ENCODE data around the gene FUT3.
"Not testable (repeated sequence)": the region's sequence is repeated elsewhere in the genome, so short reads cannot be mapped to it uniquely, and the experiment has no call there.

Gene FUT3

DNA sequence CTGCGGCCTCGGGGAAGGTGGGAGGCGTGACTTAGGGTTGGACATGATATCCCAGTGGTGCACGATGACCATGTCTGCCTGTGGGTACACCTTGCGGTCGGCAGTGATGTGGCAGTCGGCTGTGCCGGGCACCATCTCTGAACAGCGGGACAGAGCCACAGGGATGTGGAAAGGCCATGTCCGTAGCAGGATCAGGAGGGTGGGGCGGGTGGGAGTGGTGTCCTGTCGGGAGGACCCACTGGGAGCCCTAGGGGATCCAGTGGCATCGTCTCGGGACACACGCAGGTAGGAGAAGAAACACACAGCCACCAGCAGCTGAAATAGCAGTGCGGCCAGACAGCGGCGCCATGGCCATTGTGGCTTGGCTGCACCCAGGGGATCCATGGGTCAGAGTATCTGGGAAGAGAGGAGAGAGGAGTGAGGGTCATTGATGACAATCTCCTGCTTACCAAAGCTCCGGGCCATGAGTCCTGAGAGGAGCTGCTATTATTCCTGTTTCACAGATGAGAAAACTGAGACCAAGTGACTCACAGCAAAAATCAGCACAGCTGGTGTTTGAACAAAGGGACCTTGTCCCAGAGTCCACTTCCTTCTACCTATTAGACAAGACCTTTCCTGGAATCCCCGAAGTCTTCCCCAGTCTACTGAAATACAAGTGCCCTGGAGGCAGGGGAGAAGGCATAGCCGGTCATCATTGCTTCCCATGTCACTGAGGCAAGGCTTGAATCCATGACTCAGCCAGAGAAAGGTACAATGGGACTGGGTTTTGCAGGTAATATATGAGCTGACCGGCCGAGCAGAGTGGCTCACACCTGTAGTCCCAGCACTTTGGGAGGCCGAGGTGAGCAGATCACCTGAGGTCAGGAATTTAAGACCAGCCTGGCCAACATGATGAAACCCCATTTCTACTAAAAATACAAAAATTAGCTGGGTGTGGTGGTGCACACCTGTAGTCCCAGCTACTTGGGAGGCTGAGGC, 6.5 kb downstream of the FUT3 start:
- H3K36me3 ChIP-seq (ENCODE audit: control insufficient read depth, insufficient read depth, low read length), result no peaks in the 10 kb centered on the region
- H3K9me3 ChIP-seq (ENCODE audit: control insufficient read depth, low read length), result no peaks in the 10 kb centered on the region
- no peak overlapping the region for H3K4me3 ChIP-seq (ENCODE audit: extremely low read depth, insufficient read depth, low read length, poor library complexity, severe bottlenecking)
- no peaks in the 10 kb centered on the region for H3K4me1 ChIP-seq (ENCODE audit: control insufficient read depth, insufficient read depth, low read length, poor library complexity, severe bottlenecking)
- 91% methylated on average over 19 to 22 of the region's 24 CpGs for WGBS, 2 experiments (ENCODE audit: insufficient coverage in 2 of 2)
- no peak overlapping the region for H3K27ac ChIP-seq (ENCODE audit: low read depth, low read length, severe bottlenecking)

DNA sequence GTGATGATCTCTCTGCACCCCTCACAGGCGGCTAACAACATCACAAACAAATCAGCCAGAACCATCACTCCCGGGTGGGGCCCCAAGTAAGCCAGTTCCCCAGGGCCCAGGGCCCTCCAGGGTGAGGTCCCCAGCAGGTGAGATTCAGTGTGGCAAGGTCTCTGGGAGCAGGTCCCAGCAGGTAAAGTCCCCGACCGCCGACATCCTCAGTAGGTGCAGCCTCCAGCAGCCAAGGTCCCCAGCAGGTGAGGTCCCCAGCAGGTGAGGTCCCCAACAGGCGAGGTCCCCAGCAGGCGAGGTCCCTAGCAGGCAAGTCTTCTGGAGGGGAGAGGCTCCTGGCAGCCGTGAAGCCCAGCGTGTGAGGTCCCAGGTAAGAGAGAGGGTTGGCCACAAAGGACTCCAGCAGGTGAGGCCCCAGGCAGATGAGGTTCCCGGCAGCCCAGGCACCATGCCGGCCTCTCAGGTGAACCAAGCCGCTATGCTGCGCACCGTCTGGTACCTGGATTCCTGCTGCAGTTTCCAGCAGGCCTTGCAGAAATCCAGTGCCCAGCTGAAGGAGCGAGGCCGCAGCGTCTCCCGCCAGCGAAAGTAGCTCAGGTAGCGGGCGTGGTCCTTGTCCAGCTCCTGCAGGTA, 7.8 kb downstream of the FUT3 start:
- Histone ChIP-seq H3K36me3 (ENCODE audit: control insufficient read depth, insufficient read depth, low read length) (no peaks in the 10 kb centered on the region), H3K27ac (ENCODE audit: low read depth, low read length, severe bottlenecking) (no peak overlapping the region), H3K4me1 (ENCODE audit: control insufficient read depth, insufficient read depth, low read length, poor library complexity, severe bottlenecking) (no peaks in the 10 kb centered on the region), H3K4me3 (ENCODE audit: extremely low read depth, insufficient read depth, low read length, poor library complexity, severe bottlenecking) (no peak overlapping the region), H3K9me3 (ENCODE audit: control insufficient read depth, low read length) (no peaks in the 10 kb centered on the region)
- 91 to 95% methylated on average over 9 to 13 of the region's 21 CpGs for WGBS, 2 experiments (ENCODE audit: insufficient coverage in 2 of 2)

DNA sequence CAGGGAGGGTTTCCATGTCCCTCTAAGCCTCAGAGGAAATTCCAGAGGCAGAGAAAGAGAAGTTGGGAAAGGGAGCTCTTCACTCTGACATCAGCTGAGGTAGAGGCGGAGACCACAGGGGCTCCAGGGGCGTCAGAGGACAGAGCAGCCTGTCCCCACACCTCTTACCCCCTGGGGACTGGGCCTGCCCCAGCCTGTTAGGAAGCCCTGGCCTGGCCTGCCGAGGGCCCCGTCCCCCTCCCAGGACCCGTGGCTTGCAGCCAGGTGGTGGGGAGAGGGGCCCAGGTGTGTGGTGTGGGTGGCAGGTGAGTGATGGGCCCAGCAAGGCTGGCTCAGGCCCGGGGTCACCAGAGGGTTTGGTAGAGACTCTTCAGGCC, 9.5 kb downstream of the FUT3 start:
- not testable (repeated sequence) for H3K9me3 ChIP-seq (ENCODE audit: control insufficient read depth, low read length); H3K27ac ChIP-seq (ENCODE audit: low read depth, low read length, severe bottlenecking); H3K4me3 ChIP-seq (ENCODE audit: extremely low read depth, insufficient read depth, low read length, poor library complexity, severe bottlenecking); H3K4me1 ChIP-seq (ENCODE audit: control insufficient read depth, insufficient read depth, low read length, poor library complexity, severe bottlenecking); H3K36me3 ChIP-seq (ENCODE audit: control insufficient read depth, insufficient read depth, low read length)
- 100% methylated on average over 4 of the region's 6 CpGs; no CpG with 5 or more reads in 1 of the 2 experiments for WGBS, 2 experiments (ENCODE audit: insufficient coverage in 2 of 2)

DNA sequence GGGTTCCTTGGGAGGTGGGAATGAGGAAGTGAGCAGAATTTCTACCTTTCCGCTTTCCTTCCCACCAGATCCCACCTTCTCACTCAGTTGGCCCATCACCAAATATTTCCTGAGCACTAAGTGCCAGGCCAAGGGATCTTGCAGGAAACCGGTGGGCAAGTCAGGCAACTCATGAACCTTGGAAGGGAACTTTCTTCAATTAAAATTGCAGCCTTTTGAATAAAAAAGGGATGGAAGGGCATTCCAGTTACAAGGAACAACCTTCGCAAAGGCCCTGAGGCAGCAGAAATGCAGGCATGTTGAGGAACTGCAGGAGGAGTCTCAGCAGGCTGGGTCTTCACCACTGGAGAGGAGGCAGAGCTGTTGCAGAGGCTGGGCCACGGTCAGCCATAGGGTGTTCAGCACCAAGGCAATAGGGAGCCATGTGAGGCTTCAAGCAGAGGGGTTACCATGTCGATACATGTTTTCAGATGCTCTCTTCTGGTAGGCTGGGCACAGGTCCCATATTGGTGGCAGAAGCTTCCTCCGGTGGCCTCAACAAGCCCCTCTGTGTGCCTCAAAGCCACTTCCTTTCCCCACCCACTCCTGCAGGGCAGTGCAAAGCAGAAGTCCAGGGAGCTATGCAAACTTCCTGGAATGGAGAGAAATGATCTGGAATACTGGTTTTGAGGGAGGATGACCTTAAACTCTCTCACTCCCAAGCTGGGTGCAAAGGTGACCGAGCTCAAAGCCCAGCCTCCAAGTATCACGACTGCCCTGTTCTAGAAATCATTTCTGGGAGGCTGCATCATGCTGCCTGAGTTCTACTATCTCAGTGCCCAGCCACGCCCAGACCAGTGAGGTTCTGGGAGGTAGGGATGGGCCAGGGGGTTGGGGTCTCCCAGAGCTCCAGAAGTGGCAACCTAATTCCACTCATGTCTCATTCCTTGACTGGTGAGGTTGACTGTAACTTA, 11.9 kb downstream of the FUT3 start, which contains the start of gene FUT6:
TSS of gene FUT6 (minus strand) at position 638 of the 953 bp plus-strand sequence. CDS start 7,135 bp downstream, outside the sequence.
- H3K27ac ChIP-seq (ENCODE audit: low read depth, low read length, severe bottlenecking), result no peak within 1 kb of the TSS
- WGBS, 2 experiments (ENCODE audit: insufficient coverage in 2 of 2), result 88 to 94% methylated on average over 7 to 8 of the region's 9 CpGs
- no peaks in the 10 kb centered on the region for H3K36me3 ChIP-seq (ENCODE audit: control insufficient read depth, insufficient read depth, low read length)
- no peaks in the 10 kb centered on the region for H3K9me3 ChIP-seq (ENCODE audit: control insufficient read depth, low read length)
- no peaks in the 10 kb centered on the region for H3K4me1 ChIP-seq (ENCODE audit: control insufficient read depth, insufficient read depth, low read length, poor library complexity, severe bottlenecking)
- H3K4me3 ChIP-seq (ENCODE audit: extremely low read depth, insufficient read depth, low read length, poor library complexity, severe bottlenecking), result no peak within 1 kb of the TSS

DNA sequence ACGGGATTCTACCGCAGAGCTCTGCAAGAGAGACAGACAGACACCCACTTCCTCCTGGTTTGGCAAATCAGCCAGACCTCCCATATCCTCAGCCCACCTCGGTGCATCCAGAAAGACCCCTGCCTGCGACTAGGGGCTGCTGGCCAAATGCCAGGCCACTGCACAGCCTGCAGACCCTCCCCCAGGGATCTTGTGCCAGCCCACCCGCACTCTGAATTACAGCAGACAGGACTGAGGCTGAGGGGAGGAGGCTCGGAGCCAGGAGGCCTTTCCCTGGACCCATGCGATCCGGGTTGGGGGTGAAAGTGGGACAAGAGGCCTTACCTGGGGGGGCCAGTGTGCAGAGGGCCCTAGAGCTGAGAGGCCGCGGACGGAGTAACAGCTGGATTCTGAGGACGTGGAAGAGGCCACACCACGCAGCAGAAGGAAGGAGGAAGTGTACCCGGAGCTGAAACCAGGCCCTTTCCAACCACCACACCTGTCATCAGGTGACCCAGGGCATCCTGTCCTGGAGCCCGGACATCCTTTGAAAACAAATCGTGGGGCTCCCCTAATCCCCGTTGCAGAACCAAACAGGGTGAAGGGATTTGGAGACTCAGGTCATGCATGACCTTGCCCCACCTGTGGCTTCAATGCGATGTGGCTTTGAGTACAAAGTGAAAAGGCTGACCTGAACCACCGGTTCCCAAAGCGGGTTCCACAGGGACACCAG, 12.7 kb downstream of the FUT3 start:
- H3K36me3 ChIP-seq (ENCODE audit: control insufficient read depth, insufficient read depth, low read length), result no peaks in the 10 kb centered on the region
- H3K27ac ChIP-seq (ENCODE audit: low read depth, low read length, severe bottlenecking), result no peak overlapping the region
- H3K9me3 ChIP-seq (ENCODE audit: control insufficient read depth, low read length), result no peaks in the 10 kb centered on the region
- no peaks in the 10 kb centered on the region for H3K4me1 ChIP-seq (ENCODE audit: control insufficient read depth, insufficient read depth, low read length, poor library complexity, severe bottlenecking)
- no peak overlapping the region for H3K4me3 ChIP-seq (ENCODE audit: extremely low read depth, insufficient read depth, low read length, poor library complexity, severe bottlenecking)
- WGBS, 2 experiments (ENCODE audit: insufficient coverage in 2 of 2), result 95 to 97% methylated on average over 15 to 17 of the region's 20 CpGs

DNA sequence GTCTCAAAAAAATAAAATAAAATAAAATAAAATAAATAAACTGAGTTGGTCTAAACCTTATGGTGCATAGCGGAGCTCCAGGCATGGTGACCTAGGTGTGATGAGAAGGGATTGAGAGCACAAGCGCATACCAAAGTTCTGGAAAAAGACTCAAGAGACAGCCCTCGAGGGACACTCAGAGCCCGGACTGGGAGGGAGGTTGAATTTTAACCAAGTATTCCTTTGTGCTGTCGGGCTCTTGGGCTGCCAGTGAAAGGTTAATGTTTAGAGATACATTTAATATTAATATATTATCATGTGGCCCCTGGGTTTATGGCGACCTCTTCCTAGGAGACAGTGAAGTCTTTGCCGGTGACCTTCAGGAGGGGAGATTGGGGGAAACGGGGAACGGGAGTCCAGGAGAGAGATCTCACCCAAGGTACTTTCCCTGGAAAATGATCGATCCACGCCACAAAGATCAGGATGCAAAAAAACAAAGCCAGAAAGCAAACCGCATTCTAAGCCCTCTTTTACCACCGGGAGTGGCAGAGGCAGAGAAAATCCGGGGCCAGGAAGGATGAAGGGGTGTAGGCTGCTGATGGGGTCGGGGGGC, 13.4 kb downstream of the FUT3 start:
- no peaks in the 10 kb centered on the region for H3K36me3 ChIP-seq (ENCODE audit: control insufficient read depth, insufficient read depth, low read length)
- no peak overlapping the region for H3K4me3 ChIP-seq (ENCODE audit: extremely low read depth, insufficient read depth, low read length, poor library complexity, severe bottlenecking)
- 95 to 96% methylated on average over 8 to 10 of the region's 15 CpGs for WGBS, 2 experiments (ENCODE audit: insufficient coverage in 2 of 2)
- no peak overlapping the region for H3K27ac ChIP-seq (ENCODE audit: low read depth, low read length, severe bottlenecking)
- H3K4me1 ChIP-seq (ENCODE audit: control insufficient read depth, insufficient read depth, low read length, poor library complexity, severe bottlenecking), result no peaks in the 10 kb centered on the region
- no peaks in the 10 kb centered on the region for H3K9me3 ChIP-seq (ENCODE audit: control insufficient read depth, low read length)

DNA sequence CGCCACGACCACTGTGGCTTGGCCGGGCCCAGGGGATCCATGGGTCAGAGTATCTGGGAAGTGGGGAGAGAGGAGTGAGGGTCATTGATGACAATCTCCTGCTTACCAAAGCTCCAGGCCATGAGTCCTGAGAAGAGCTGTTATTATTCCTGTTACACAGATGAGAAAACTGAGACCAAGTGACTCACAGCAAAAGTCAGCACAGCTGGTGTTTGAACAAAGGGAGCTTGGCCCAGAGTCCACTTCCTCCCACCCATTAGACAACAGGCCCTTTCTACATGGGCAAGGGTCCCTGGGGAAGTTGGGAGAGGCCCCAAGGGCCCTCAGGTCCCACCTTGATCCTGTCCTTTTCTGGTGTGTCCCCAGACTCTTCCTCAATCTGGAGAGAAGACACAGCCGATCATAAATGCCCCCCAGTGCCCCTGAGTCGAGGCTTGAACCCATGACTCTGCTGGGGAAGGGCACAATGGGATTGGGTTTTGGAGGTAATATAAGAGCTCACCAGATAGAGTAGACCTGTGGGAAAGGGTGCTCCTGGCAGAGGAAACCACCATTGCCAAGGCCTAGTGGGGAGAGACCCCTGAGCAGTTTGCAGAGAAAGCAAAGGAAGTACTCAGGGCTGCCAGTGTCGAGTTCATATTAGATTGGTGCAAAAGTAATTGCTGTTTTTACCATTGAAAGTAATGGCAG, 18.6 kb downstream of the FUT3 start:
- H3K4me1 ChIP-seq (ENCODE audit: control insufficient read depth, insufficient read depth, low read length, poor library complexity, severe bottlenecking), result no peaks in the 10 kb centered on the region
- H3K4me3 ChIP-seq (ENCODE audit: extremely low read depth, insufficient read depth, low read length, poor library complexity, severe bottlenecking), result no peak overlapping the region
- no peaks in the 10 kb centered on the region for H3K9me3 ChIP-seq (ENCODE audit: control insufficient read depth, low read length)
- WGBS, 2 experiments (ENCODE audit: insufficient coverage in 2 of 2), result 92 to 100% methylated on average over 3 to 6 of the region's 6 CpGs
- H3K27ac ChIP-seq (ENCODE audit: low read depth, low read length, severe bottlenecking), result no peak overlapping the region
- H3K36me3 ChIP-seq (ENCODE audit: control insufficient read depth, insufficient read depth, low read length), result no peaks in the 10 kb centered on the region

DNA sequence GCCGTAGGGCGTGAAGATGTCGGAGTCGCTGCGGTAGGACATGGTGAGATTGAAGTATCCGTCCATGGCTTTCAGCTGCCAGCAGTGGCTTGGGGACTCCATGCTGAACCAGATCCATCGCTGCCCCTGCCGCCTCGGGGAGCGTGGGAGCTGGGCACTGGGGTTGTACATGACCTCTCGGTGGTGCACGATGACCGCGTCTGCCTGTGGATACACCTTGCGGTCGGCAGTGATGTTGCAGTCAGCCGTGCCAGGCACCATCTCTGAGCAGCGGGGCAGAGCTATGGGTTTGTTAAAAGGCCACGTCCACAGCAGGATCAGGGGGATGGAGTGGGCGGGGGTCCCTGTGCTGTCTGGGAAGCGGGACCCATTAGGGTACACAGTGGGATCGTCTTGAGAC, 19.2 kb downstream of the FUT3 start:
- WGBS, 2 experiments (ENCODE audit: insufficient coverage in 2 of 2), result 90 to 95% methylated on average over 19 to 21 of the region's 22 CpGs
- no peaks in the 10 kb centered on the region for H3K36me3 ChIP-seq (ENCODE audit: control insufficient read depth, insufficient read depth, low read length)
- no peak overlapping the region for H3K27ac ChIP-seq (ENCODE audit: low read depth, low read length, severe bottlenecking)
- no peaks in the 10 kb centered on the region for H3K9me3 ChIP-seq (ENCODE audit: control insufficient read depth, low read length)
- H3K4me3 ChIP-seq (ENCODE audit: extremely low read depth, insufficient read depth, low read length, poor library complexity, severe bottlenecking), result no peak overlapping the region
- no peaks in the 10 kb centered on the region for H3K4me1 ChIP-seq (ENCODE audit: control insufficient read depth, insufficient read depth, low read length, poor library complexity, severe bottlenecking)

DNA sequence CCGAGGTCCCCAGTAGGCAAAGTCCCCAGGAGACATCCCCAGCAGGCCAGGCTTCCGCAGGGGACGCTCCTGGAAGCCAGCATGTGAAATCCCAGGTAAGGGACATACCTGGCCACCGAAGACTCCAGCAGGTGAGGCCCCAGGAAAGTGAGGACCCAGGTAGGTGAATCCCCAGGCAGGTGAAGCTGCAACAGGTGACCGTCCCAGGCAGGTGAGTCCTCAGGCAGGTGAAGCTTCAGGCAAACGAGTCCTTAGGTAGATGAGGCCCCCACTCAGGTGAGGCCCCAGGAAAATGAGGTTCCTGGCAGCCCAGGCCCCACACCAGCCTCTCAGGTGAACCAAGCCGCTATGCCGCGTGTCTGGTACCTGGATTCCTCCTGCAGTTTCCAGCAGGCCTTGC, 20.1 kb downstream of the FUT3 start:
- WGBS, 2 experiments (ENCODE audit: insufficient coverage in 2 of 2), result 84 to 95% methylated on average over 9 of the region's 9 CpGs
- H3K9me3 ChIP-seq (ENCODE audit: control insufficient read depth, low read length), result no peaks in the 10 kb centered on the region
- no peaks in the 10 kb centered on the region for H3K4me1 ChIP-seq (ENCODE audit: control insufficient read depth, insufficient read depth, low read length, poor library complexity, severe bottlenecking)
- no peak overlapping the region for H3K27ac ChIP-seq (ENCODE audit: low read depth, low read length, severe bottlenecking)
- no peaks in the 10 kb centered on the region for H3K36me3 ChIP-seq (ENCODE audit: control insufficient read depth, insufficient read depth, low read length)
- H3K4me3 ChIP-seq (ENCODE audit: extremely low read depth, insufficient read depth, low read length, poor library complexity, severe bottlenecking), result no peak overlapping the region

Data from mesodermal cell (in vitro differentiated cells).